Rectal smooth muscle tissue (tissue), 1 donor: ENCODE results near the gene PHKB.
"Not testable (repeated sequence)": the region's sequence is repeated elsewhere in the genome, so short reads cannot be mapped to it uniquely, and the experiment has no call there.

Source experiments
- H3K27ac ChIP-seq: one replicate; pipeline ENCODE4 v1.7.0; 2013; ENCODE audit warnings: low read depth, low read length, inconsistent platforms
- H3K27me3 ChIP-seq: one replicate; pipeline ENCODE4 v1.7.0; 2013; ENCODE audit warnings: low read length; ENCODE audit not compliant: control insufficient read depth, insufficient read depth
- H3K36me3 ChIP-seq: one replicate; pipeline ENCODE4 v1.7.0; 2013; ENCODE audit warnings: low read length; ENCODE audit not compliant: control insufficient read depth, insufficient read depth
- H3K4me1 ChIP-seq: one replicate; pipeline ENCODE4 v1.7.0; 2013; ENCODE audit warnings: low read length; ENCODE audit not compliant: control insufficient read depth, insufficient read depth
- H3K4me3 ChIP-seq: one replicate; pipeline ENCODE4 v1.7.0; 2013; ENCODE audit warnings: low read length
- H3K9ac ChIP-seq: one replicate; pipeline ENCODE4 v1.7.0; 2013; ENCODE audit warnings: low read length

The PHKB gene

GRCh38 chr16:47460711-47461597 lies at the start of gene PHKB, which contains the start of gene ITFG1:
Gene PHKB, plus strand, starts transcription at chr16:47461331. Its CDS starts 20 bp downstream, at chr16:47461351.
Gene ITFG1, minus strand, starts transcription at chr16:47461063. Its CDS starts 18 bp downstream, at chr16:47461045.
- H3K4me1 ChIP-seq = peaks cover 39% of the 10 kb centered on the region
- H3K27me3 ChIP-seq = no peaks in the 10 kb centered on the region
- H3K4me3 ChIP-seq = peak within 1 kb of the TSS; percentile 99
- H3K9ac ChIP-seq = peak within 1 kb of the TSS; percentile 95
- H3K36me3 ChIP-seq = peaks cover under 1% of the 10 kb centered on the region
- peak within 1 kb of the TSS; percentile 98 for H3K27ac ChIP-seq

DNA sequence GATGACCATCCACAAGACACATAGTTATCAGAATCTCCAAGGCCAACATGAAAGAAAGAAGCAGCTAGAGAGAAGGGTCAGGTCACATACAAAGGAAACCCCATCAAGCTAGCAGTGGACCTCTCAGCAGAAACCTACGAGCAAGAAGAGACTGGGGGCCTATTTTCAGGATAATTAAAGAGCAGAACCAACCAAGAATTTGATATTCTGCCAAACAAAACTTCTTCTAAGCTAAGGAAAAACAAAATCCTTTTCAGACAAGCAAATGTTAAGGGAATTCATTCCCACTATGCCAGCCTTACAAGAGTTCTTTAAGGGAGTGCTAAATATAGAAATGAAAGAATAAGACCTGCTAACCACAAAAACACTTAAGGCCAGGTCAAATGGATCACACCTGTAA lies 48.1 kb upstream of the PHKB start:
- H3K27me3 ChIP-seq = no peaks in the 10 kb centered on the region
- no peak overlapping the region for H3K4me3 ChIP-seq

GRCh38 chr16:47416869-47417268 lies 44.3 kb upstream of the PHKB start:
- Histone ChIP-seq H3K4me3 (no peak overlapping the region), H3K4me1 (no peaks in the 10 kb centered on the region), H3K27me3 (no peaks in the 10 kb centered on the region), H3K27ac (no peak overlapping the region), H3K36me3 (peaks cover 2% of the 10 kb centered on the region), H3K9ac (no peak overlapping the region)

More for the DNA sequence above, 48.1 kb upstream of the PHKB start:
- no peak overlapping the region for H3K27ac ChIP-seq
- H3K9ac ChIP-seq = no peak overlapping the region
- no peaks in the 10 kb centered on the region for H3K4me1 ChIP-seq
- peaks cover 2% of the 10 kb centered on the region for H3K36me3 ChIP-seq

- no peaks in the 10 kb centered on the region for H3K4me1 ChIP-seq
- no peaks in the 10 kb centered on the region for H3K27me3 ChIP-seq
- no peak overlapping the region for H3K9ac ChIP-seq
- peaks cover 5% of the 10 kb centered on the region for H3K36me3 ChIP-seq
- H3K4me3 ChIP-seq = no peak overlapping the region
- H3K27ac ChIP-seq = no peak overlapping the region
Measured at GRCh38 chr16:47424846-47425245, 36.3 kb upstream of the PHKB start.

GRCh38 chr16:47426806-47427205 lies 34.3 kb upstream of the PHKB start:
- Histone ChIP-seq H3K9ac (no peak overlapping the region), H3K4me1 (no peaks in the 10 kb centered on the region), H3K27me3 (no peaks in the 10 kb centered on the region), H3K36me3 (peaks cover 3% of the 10 kb centered on the region), H3K4me3 (no peak overlapping the region), H3K27ac (no peak overlapping the region)

DNA sequence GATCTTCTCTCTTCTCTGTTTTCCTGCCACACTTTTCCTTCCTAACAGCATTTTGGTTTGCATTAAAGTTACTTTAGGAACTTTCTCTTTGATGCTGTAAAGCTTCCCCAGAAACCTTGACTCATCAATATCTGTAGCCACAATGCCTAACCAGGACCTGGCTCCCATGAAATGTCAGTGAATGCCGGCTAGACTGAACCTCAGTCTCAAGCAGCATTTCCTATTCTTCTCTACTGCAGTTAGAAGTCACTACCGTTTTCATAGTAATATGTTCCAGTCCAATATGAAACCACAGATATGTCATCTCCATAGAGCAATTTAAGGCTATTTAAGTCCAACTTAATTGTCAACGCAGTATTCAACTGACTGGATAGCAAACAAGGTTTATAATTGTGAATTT lies 29.2 kb upstream of the PHKB start:
- no peaks in the 10 kb centered on the region for H3K27me3 ChIP-seq
- no peaks in the 10 kb centered on the region for H3K4me1 ChIP-seq
- H3K36me3 ChIP-seq = peaks cover 3% of the 10 kb centered on the region
- no peak overlapping the region for H3K9ac ChIP-seq
- no peak overlapping the region for H3K4me3 ChIP-seq
- no peak overlapping the region for H3K27ac ChIP-seq

- H3K36me3 ChIP-seq, H3K4me1 ChIP-seq, H3K27me3 ChIP-seq, H3K9ac ChIP-seq, H3K4me3 ChIP-seq, H3K27ac ChIP-seq: not testable (repeated sequence)
Measured at GRCh38 chr16:47434274-47434673, 26.9 kb upstream of the PHKB start.

GRCh38 chr16:47440066-47440465 lies 21.1 kb upstream of the PHKB start:
- H3K36me3 ChIP-seq, H3K9ac ChIP-seq, H3K27me3 ChIP-seq, H3K27ac ChIP-seq, H3K4me3 ChIP-seq, H3K4me1 ChIP-seq: not testable (repeated sequence)

DNA sequence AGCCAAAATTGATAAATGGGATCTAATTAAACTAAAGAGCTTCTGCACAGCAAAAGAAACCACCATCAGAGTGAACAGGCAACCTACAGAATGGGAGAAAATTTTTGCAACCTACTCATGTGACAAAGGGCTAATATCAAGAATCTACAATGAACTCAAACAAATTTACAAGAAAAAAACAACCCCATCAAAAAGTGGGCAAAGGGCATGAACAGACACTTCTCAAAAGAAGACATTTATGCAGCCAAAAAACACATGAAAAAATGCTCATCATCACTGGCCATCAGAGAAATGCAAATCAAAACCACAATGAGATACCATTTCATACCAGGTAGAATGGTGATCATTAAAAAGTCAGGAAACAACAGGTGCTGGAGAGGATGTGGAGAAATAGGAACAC lies 18.2 kb upstream of the PHKB start:
- not testable (repeated sequence) for H3K36me3 ChIP-seq, H3K9ac ChIP-seq, H3K4me3 ChIP-seq, H3K27ac ChIP-seq, H3K4me1 ChIP-seq, H3K27me3 ChIP-seq

DNA sequence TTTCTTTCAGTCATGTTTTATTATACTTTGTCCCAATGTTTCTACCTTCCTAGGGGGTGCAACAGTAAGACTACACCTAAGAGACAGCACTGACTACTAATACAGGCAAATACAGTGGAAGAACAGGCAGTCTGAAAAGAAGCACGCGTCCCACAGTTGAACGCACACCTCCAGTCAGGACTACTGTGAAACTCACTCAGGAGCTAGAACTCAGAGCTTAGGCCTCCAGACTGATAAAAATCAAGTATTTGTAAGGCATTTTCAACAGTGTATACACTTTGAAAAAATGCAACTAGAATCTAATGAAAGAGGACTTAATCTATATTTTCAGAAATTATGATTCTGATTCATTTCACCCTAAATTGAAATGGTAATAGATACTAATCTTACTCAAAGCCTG lies 14.7 kb upstream of the PHKB start:
- H3K36me3 ChIP-seq = peaks cover 6% of the 10 kb centered on the region
- no peaks in the 10 kb centered on the region for H3K4me1 ChIP-seq
- H3K4me3 ChIP-seq = no peak overlapping the region
- H3K27me3 ChIP-seq = no peaks in the 10 kb centered on the region
- no peak overlapping the region for H3K9ac ChIP-seq
- no peak overlapping the region for H3K27ac ChIP-seq

DNA sequence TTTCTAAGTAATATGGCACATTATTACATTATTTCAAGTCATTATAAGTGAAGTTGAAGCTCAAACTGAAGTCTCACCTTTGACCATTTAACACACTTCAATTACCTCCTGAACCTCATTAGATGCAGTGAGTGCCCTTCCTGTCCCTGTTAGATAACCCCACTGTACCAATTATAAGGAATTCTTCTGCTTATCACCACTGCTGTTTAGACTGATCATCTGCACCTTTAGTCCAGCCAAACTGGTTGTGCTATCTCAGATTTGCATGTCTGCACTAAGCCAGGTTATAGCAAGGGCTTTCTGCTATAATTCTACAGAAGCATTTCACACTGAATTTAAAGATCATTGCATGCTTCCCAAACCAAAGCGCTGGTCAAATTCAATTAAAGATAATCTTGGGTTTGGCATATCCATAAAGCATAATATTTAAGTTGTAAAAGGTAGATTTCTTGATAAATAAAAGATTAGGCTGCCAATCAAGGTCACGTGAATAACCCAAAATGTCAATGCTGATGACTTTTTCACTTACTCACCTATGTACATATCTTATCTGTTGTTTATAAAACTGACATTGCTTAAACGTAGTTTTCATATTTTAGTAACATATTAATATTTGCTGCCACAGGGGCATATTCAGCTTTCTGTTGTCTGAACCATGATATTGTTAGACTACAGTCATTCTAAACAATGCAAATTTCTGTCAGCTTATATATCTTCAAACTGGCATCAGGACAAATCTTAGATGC lies 12.1 kb upstream of the PHKB start:
- H3K36me3 ChIP-seq = peaks cover 14% of the 10 kb centered on the region

DNA sequence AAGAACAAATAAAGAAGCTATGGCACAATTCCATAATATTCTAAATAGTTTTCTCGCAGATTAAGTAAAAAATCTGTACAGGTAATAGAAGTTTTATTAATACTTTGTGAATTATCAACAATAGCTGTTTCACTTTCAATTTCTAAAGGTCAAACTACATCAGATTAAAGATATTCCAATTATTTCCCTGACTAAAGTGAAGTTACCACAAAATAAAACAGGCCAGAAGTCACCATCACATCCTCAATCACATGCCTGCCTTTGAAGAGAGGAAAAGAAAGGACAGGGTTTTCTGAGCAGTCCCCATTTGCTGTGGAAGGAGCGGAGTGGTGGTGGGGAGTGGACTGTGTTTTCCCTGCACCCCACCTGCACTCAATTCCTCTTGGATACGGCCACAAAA lies 11.3 kb upstream of the PHKB start:
- no peaks in the 10 kb centered on the region for H3K4me1 ChIP-seq
- no peak overlapping the region for H3K4me3 ChIP-seq
- no peaks in the 10 kb centered on the region for H3K27me3 ChIP-seq
- no peak overlapping the region for H3K27ac ChIP-seq
- peaks cover 14% of the 10 kb centered on the region for H3K36me3 ChIP-seq
- H3K9ac ChIP-seq = no peak overlapping the region

More for the DNA sequence above, 12.1 kb upstream of the PHKB start:
- Histone ChIP-seq H3K27me3 (no peaks in the 10 kb centered on the region), H3K4me3 (no peak overlapping the region), H3K4me1 (no peaks in the 10 kb centered on the region), H3K9ac (no peak overlapping the region), H3K27ac (no peak overlapping the region)
